ENCODE measurements around the gene CLCF1.

Gene CLCF1

DNA sequence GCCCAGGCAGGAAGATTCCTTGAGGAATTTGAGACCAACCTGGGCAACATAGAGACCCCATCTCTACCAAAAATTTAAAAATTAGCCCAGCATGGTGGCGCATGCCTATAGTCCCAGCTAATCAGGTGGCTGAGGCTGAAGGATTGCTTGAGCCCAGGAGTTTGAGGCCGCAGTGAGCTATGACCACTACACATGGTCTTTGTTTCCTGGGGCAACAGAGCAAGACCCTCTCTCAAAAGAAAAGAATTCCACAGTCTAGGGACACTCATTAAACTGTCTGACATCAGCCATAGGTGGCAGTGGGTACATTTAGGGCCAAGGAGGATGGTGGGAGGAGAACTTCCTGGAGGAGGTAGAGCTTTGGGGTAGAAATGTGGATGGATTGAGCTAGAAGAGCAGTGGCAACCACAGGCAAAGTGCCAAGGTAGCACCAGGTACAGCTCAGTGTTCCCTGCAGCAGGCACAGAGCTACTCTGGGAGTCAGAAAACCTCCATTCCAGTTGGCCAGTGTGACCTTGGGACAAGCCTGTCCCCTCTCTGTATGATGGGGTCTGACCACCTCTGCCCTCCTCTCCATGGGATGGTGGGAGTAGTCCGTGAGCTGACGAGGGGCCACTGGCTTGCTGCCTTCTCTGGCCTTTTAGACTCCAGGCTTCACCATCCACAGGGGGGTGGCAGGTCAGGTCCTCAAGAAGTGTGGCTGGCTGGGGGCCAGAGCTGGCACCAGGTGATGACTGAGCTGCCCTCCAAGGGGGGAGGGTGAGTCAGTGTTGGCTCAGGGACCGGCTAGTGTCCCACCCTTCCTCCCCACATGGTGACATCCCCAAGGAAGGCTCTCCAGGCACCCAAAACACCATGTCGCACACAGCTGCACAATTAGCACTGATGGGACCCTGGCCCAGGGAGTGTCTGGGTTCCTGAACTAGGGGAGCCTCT, 3.7 kb upstream of the CLCF1 start:
- DNase-seq (ENCODE audit: low read depth), result no peak
- TF ChIP-seq, protein P1, sequence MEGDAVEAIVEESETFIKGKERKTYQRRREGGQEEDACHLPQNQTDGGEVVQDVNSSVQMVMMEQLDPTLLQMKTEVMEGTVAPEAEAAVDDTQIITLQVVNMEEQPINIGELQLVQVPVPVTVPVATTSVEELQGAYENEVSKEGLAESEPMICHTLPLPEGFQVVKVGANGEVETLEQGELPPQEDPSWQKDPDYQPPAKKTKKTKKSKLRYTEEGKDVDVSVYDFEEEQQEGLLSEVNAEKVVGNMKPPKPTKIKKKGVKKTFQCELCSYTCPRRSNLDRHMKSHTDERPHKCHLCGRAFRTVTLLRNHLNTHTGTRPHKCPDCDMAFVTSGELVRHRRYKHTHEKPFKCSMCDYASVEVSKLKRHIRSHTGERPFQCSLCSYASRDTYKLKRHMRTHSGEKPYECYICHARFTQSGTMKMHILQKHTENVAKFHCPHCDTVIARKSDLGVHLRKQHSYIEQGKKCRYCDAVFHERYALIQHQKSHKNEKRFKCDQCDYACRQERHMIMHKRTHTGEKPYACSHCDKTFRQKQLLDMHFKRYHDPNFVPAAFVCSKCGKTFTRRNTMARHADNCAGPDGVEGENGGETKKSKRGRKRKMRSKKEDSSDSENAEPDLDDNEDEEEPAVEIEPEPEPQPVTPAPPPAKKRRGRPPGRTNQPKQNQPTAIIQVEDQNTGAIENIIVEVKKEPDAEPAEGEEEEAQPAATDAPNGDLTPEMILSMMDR (conservative IDR thresholded peaks at IDR 0.05; ENCODE audit: control insufficient read depth, insufficient read depth, low read depth, low read length), result no peak
- no peak overlapping the region for H3K4me3 ChIP-seq (ENCODE audit: control insufficient read depth, low read depth, low read length)

DNA sequence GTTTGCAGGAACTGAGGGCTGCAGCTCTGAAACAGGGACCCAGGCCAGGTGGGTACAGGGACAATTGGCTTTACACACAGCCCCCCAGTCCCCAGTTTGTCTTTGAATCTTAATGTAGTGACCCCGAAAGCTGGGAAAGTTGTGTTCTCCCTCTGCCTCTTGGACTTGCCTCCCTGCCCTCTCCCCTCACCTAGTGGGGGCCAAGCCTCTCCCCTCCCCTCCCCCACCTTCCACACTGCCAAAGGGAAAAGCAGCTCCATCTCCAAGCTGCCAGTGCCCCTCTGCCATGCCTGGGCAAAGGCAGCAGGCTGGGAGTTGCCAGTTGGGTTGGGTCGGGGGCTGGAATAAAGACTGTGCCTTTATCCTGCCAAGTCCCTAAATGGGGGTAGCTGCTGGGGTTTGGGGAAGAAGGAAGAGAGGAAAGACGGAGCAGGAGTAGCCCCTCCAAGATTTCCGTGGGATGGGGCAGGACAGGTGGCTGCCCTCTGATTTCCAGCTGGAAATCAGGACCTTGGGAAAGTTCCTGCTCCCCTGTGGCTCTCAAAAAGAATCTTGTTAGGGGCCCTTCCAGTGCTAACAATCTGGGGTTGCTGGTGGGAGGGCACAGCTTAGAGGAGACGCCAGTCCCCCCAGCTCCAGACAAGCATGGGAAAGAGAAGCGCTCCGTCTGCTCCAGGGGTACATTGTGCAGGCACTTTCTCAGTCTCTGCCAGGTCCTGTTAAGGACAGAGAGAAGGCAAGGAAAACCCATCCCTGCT, 2.8 kb upstream of the CLCF1 start:
- DNase-seq (ENCODE audit: low read depth), result no peak
- TF ChIP-seq, protein P1 (conservative IDR thresholded peaks at IDR 0.05; ENCODE audit: control insufficient read depth, insufficient read depth, low read depth, low read length), result no peak
- H3K4me3 ChIP-seq (ENCODE audit: control insufficient read depth, low read depth, low read length), result no peak overlapping the region

DNA sequence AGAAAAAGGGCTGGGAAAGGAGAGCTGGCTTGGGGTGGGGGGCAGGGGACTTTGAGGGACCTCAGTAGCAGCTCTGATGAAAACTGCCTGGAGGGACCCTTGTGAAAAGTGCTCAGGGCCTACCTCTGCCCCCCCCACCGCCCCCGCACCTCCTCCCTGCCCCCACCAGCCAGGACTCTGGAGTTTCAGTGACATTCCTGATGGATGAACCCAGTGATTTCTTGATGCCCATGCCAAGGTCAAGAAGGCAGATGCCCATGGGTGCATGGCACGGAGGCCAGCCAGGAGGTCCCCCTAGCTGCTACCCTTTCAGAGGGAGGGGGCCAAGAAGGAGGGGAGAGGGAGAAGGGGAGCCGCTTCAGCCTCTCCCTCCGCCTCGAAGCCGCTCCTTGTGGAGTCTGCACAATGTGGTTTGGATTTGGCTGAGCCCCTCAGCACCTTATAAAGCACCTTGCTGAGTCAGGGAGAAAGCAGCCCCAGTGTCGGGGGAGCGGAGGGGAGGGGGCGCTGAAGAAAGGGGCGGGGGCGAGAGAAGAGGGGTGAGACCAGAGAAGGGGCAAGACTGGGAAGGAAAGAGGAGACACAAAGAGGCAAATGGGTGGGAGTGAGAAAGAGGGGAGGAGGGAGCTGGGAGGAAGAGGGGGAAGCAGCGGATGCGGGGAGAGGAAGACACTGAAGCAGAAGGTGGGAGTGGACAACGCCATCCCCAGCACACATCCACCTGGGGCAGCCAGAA, 2.1 kb upstream of the CLCF1 start:
- TF ChIP-seq, protein P1 (conservative IDR thresholded peaks at IDR 0.05; ENCODE audit: control insufficient read depth, insufficient read depth, low read depth, low read length), result no peak
- no peak overlapping the region for H3K4me3 ChIP-seq (ENCODE audit: control insufficient read depth, low read depth, low read length)
- no peak for DNase-seq (ENCODE audit: low read depth)

DNA sequence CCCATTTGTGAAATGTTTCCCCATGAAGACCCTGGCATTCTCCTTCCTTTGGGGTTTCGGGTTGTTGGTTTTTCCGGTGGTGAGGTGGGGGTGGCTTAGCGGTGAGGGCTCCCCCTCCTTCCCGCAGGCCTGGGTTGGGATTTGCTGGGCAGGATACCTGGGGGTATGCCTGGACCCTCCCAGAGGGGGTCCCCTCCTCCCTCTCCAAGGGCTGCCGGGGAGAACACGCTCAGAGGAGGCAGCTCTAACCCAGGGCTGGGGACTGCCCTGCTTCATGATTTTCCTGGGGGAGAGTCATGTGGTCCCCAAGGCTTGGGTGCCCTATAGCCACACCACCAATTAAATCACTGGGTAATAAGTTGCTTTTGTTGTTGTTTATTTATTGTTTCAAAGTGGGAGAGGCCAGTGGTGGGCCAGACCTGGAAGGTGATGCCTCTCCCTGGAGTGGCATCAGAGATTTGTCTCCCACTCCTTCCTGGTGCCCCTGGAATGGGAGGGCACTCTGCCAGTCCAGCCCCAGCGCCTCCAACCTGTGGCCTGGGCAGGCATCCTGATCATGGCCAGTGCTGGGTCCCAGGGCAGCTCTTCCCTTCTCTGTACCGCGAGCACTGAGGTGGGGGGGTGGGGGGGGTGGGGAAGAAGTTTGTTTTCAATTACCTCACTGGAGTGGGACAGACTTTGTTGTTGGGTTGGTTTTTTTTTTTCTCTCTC, 1.3 kb upstream of the CLCF1 start:
- peak; percentile 51 for DNase-seq (ENCODE audit: low read depth)
- TF ChIP-seq, protein P1 (conservative IDR thresholded peaks at IDR 0.05; ENCODE audit: control insufficient read depth, insufficient read depth, low read depth, low read length), result no peak

DNA sequence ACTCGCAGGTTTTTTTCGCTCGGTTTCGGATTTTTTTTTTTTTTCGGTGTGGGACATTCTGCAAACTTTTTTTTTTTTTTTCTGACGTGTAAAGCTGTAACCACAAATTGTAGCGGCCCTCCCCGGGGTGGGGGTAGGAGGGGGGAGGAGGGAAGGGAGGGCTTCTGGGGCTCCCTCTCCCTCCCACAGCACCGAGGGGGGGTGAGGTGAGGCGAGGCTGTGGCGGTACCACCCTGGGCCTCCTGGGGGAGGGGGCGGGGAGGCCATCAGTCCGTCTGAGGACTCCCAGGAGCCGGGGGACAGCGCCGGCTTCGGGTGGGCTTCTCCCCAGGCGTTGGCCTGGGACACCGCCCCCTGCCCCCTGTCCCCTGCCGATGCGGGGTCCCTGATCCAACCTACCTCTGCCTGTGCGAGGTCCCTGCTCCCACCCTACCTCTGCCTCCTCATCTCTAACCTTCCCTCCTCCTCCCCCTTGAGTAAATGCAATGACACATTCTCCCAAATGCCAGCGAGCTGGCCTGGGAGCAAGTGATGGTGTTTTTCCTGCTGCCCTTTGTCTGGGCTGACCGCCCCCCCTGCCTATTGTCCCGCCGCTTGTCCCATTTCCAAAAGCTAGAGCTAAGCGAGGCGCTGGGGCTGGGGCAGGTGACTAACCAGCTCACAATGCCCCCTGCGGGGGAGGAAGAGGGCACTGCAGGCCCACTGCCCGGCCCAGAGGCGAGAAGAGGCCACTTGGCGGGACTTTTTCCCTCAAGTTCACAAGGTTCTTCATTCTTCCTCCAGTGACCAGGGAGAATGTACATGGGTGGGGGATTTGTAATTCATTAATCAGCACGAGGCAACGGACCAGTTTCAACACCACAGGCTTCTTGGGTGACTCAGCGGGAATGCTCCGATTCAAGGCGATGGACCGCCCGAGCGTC, 511 bp upstream of the CLCF1 start:
- TF ChIP-seq, protein P1 (conservative IDR thresholded peaks at IDR 0.05; ENCODE audit: control insufficient read depth, insufficient read depth, low read depth, low read length), result peak; percentile 29
- peak; percentile 99 for DNase-seq (ENCODE audit: low read depth)
- peak overlapping the region; percentile 58 for H3K4me3 ChIP-seq (ENCODE audit: control insufficient read depth, low read depth, low read length)

More for the DNA sequence above, 1.3 kb upstream of the CLCF1 start:
- H3K4me3 ChIP-seq (ENCODE audit: control insufficient read depth, low read depth, low read length), result peak overlapping the region; percentile 58

Measured in fibroblast of mammary gland (primary cell).